HFFc6 (cell line): Measurements from ENCODE around the gene SPATA31D4. TPM values are rescaled to one million over a fixed set of nuclear protein-coding genes. Genes with fewer than 3 reads are reported as not detected.
"Not testable (repeated sequence)": the region's sequence is repeated elsewhere in the genome, so short reads cannot be mapped to it uniquely, and the experiment has no call there.

Source experiments
- DNase-seq: peaks from one replicate; pipeline ENCODE4 v3.0.0-alpha.2; 2018
- H3K27ac Mint-ChIP-seq: 2 replicates; pipeline ENCODE4 v1.8.0; 2020; ENCODE audit warnings: mild to moderate bottlenecking, mixed read lengths
- H3K27me3 Mint-ChIP-seq: 2 replicates; pipeline ENCODE4 v1.8.0; 2021; ENCODE audit warnings: mild to moderate bottlenecking, moderate library complexity, mixed read lengths; ENCODE audit not compliant: insufficient read depth
- H3K36me3 Mint-ChIP-seq: 2 replicates; pipeline ENCODE4 v1.8.0; 2021; ENCODE audit warnings: low read depth, mixed read lengths
- H3K4me1 Mint-ChIP-seq: 2 replicates; pipeline ENCODE4 v1.8.0; 2020; ENCODE audit warnings: low read depth, mixed read lengths
- H3K4me3 Mint-ChIP-seq: 2 replicates; pipeline ENCODE4 v1.8.0; 2020; ENCODE audit warnings: mild to moderate bottlenecking, moderate library complexity, mixed read lengths
- H3K9me3 Mint-ChIP-seq: 2 replicates; pipeline ENCODE4 v1.8.0; 2020; ENCODE audit warnings: mild to moderate bottlenecking, mixed read lengths
- CTCF ChIP-seq: fragments of 200-600 bp; sonication (generic); IDR thresholded peaks from 2 replicates; pipeline ENCODE4 v1.5.0; 2021; ENCODE audit warnings: antibody characterized with exemption, mild to moderate bottlenecking
- long read RNA-seq: library from polyadenylated mRNA; unstranded; transcript quantifications from one replicate; pipeline ENCODE4 v2.0.0, GENCODE V29; 2019
- total RNA-seq, 6 experiments: library from RNA; stranded (reverse); fragmentation: NEBNext Ultra II Directional; extraction: Animal tissue kit (Norgen Biotek cat#: 25700); gene quantifications; 2 replicates in 1 of 6; 3 replicates in 5 of 6; pipeline ENCODE4 v1.2.3, GENCODE V29; 2021

Gene SPATA31D4
- not detected for total RNA-seq
- long read RNA-seq: 0 reads

GRCh38 chr9:81928305-81928704 is at the start of gene SPATA31D4:
Gene SPATA31D4, plus strand, starts transcription at chr9:81928428. Its CDS starts 86 bp downstream, at chr9:81928514.
- not testable (repeated sequence) for H3K36me3 Mint-ChIP-seq, H3K27ac Mint-ChIP-seq, H3K9me3 Mint-ChIP-seq, H3K27me3 Mint-ChIP-seq, DNase-seq, H3K4me3 Mint-ChIP-seq, H3K4me1 Mint-ChIP-seq

- Mint-ChIP-seq H3K9me3 (no peaks in the 10 kb centered on the region), H3K27me3 (no peaks in the 10 kb centered on the region), H3K36me3 (no peaks in the 10 kb centered on the region), H3K4me1 (peaks cover 16% of the 10 kb centered on the region), H3K27ac (no peak overlapping the region), H3K4me3 (no peak overlapping the region)
- TF ChIP-seq CTCF: no peak
- no peak for DNase-seq
Observed at GRCh38 chr9:81878530-81878929, 49.7 kb upstream of the SPATA31D4 start.

- no peak for DNase-seq
- H3K27ac Mint-ChIP-seq: no peak overlapping the region
- no peaks in the 10 kb centered on the region for H3K36me3 Mint-ChIP-seq
- TF ChIP-seq CTCF: no peak
- no peaks in the 10 kb centered on the region for H3K9me3 Mint-ChIP-seq
- peaks cover 11% of the 10 kb centered on the region for H3K4me1 Mint-ChIP-seq
- H3K4me3 Mint-ChIP-seq: no peak overlapping the region
- H3K27me3 Mint-ChIP-seq: no peaks in the 10 kb centered on the region
Observed at GRCh38 chr9:81879501-81879916, 48.7 kb upstream of the SPATA31D4 start.

GRCh38 chr9:81885602-81886001 is 42.6 kb upstream of the SPATA31D4 start:
- no peaks in the 10 kb centered on the region for H3K4me1 Mint-ChIP-seq
- H3K36me3 Mint-ChIP-seq: no peaks in the 10 kb centered on the region
- H3K27ac Mint-ChIP-seq: no peak overlapping the region
- H3K27me3 Mint-ChIP-seq: no peaks in the 10 kb centered on the region
- H3K9me3 Mint-ChIP-seq: no peaks in the 10 kb centered on the region
- TF ChIP-seq CTCF: no peak
- DNase-seq: no peak
- no peak overlapping the region for H3K4me3 Mint-ChIP-seq

- no peaks in the 10 kb centered on the region for H3K4me1 Mint-ChIP-seq
- H3K27ac Mint-ChIP-seq: no peak overlapping the region
- TF ChIP-seq CTCF: no peak
- H3K9me3 Mint-ChIP-seq: no peaks in the 10 kb centered on the region
- DNase-seq: no peak
- no peaks in the 10 kb centered on the region for H3K36me3 Mint-ChIP-seq
- H3K27me3 Mint-ChIP-seq: 0 out of 2 replicates have a peak, but pooled peaks cover 4% of the 10 kb centered on the region
- H3K4me3 Mint-ChIP-seq: no peak overlapping the region
Observed at GRCh38 chr9:81886665-81887064, 41.6 kb upstream of the SPATA31D4 start.

GRCh38 chr9:81890104-81890503 is 38.1 kb upstream of the SPATA31D4 start:
- H3K4me1 Mint-ChIP-seq: no peaks in the 10 kb centered on the region
- DNase-seq: no peak
- TF ChIP-seq CTCF: no peak
- H3K27ac Mint-ChIP-seq: no peak overlapping the region
- no peaks in the 10 kb centered on the region for H3K9me3 Mint-ChIP-seq
- H3K27me3 Mint-ChIP-seq: 0 out of 2 replicates have a peak, but pooled peaks cover 5% of the 10 kb centered on the region
- no peak overlapping the region for H3K4me3 Mint-ChIP-seq
- H3K36me3 Mint-ChIP-seq: no peaks in the 10 kb centered on the region
